Mesothelial cell of epicardium (in vitro differentiated cells): ENCODE measurements around the gene SERPINB5. TPM values are rescaled to one million over a fixed set of nuclear protein-coding genes. Genes with fewer than 3 reads are reported as not detected.

ENCODE experiments used
- DNase-seq, 2 experiments: peaks; one replicate each; pipeline ENCODE4 v3.0.0; 2021; ENCODE audit warnings: low spot score in 2 of 2; ENCODE audit not compliant: unreplicated experiment in 2 of 2
- H3K27ac Mint-ChIP-seq: 2 replicates; pipeline ENCODE4 v1.8.0; 2021; ENCODE audit warnings: mixed read lengths
- H3K27me3 Mint-ChIP-seq: 2 replicates; pipeline ENCODE4 v1.8.0; 2021; ENCODE audit warnings: low read depth, mixed read lengths
- H3K36me3 Mint-ChIP-seq: 2 replicates; pipeline ENCODE4 v1.8.0; 2021; ENCODE audit warnings: mixed read lengths
- H3K4me1 Mint-ChIP-seq: 2 replicates; pipeline ENCODE4 v1.8.0; 2021; ENCODE audit warnings: mixed read lengths
- H3K4me3 Mint-ChIP-seq: 2 replicates; pipeline ENCODE4 v1.8.0; 2021; ENCODE audit warnings: mild to moderate bottlenecking, moderate library complexity, mixed read lengths
- H3K9me3 Mint-ChIP-seq: 2 replicates; pipeline ENCODE4 v1.8.0; 2021; ENCODE audit warnings: mixed read lengths
- CTCF ChIP-seq: fragments of 200-600 bp; sonication (generic); IDR thresholded peaks from one replicate; pipeline ENCODE4 v1.5.0; 2021; ENCODE audit warnings: antibody characterized with exemption; ENCODE audit not compliant: unreplicated experiment
- total RNA-seq: library from RNA; stranded (reverse); gene quantifications from 3 replicates; pipeline ENCODE4 v1.2.1, GENCODE V29; 2021

The SERPINB5 gene
- total RNA-seq, 1 donor from 2014 or later = 0.13 TPM

- H3K4me3 Mint-ChIP-seq = no peak overlapping the region
- no peak for TF ChIP-seq CTCF
- H3K27ac Mint-ChIP-seq = no peak overlapping the region
- peaks cover 9% of the 10 kb centered on the region for H3K9me3 Mint-ChIP-seq
- H3K36me3 Mint-ChIP-seq = no peaks in the 10 kb centered on the region
- H3K4me1 Mint-ChIP-seq = peaks cover 15% of the 10 kb centered on the region
- no peak for DNase-seq
- H3K27me3 Mint-ChIP-seq = no peaks in the 10 kb centered on the region
These were observed 55.7 kb downstream of the SERPINB5 start for GRCh38 chr18:63532471-63532870.

GRCh38 chr18:63534615-63535014 is 57.9 kb downstream of the SERPINB5 start:
- Mint-ChIP-seq H3K36me3 (no peaks in the 10 kb centered on the region), H3K4me3 (no peak overlapping the region), H3K27me3 (no peaks in the 10 kb centered on the region), H3K4me1 (peaks cover 15% of the 10 kb centered on the region), H3K9me3 (peaks cover 12% of the 10 kb centered on the region), H3K27ac (peak overlapping the region; percentile 14)
- TF ChIP-seq CTCF = no peak
- DNase-seq = no peak

- no peaks in the 10 kb centered on the region for H3K36me3 Mint-ChIP-seq
- peaks cover 14% of the 10 kb centered on the region for H3K4me1 Mint-ChIP-seq
- no peaks in the 10 kb centered on the region for H3K27me3 Mint-ChIP-seq
- no peak overlapping the region for H3K4me3 Mint-ChIP-seq
- DNase-seq = no peak
- TF ChIP-seq CTCF = no peak
- H3K27ac Mint-ChIP-seq = peak overlapping the region; percentile 74
- peaks cover 7% of the 10 kb centered on the region for H3K9me3 Mint-ChIP-seq
These were observed 63.2 kb downstream of the SERPINB5 start for GRCh38 chr18:63539904-63540510.

GRCh38 chr18:63542069-63542468 is 65.3 kb downstream of the SERPINB5 start, which contains the start of gene SERPINB12:
SERPINB12 (plus strand) TSS chr18:63542369; CDS start chr18:63556160, 13,791 bp downstream.
- Mint-ChIP-seq H3K4me1 (peaks cover 19% of the 10 kb centered on the region), H3K27ac (no peak within 1 kb of the TSS), H3K4me3 (no peak within 1 kb of the TSS)

GRCh38 chr18:63544017-63544416 is 67.3 kb downstream of the SERPINB5 start:
- Mint-ChIP-seq H3K27ac (no peak overlapping the region), H3K4me3 (no peak overlapping the region), H3K36me3 (no peaks in the 10 kb centered on the region), H3K4me1 (peaks cover 19% of the 10 kb centered on the region), H3K9me3 (no peaks in the 10 kb centered on the region), H3K27me3 (no peaks in the 10 kb centered on the region)
- TF ChIP-seq CTCF = no peak
- DNase-seq = no peak

More at GRCh38 chr18:63542069-63542468, 65.3 kb downstream of the SERPINB5 start, which contains the start of gene SERPINB12:
- peaks cover 6% of the 10 kb centered on the region for H3K9me3 Mint-ChIP-seq
- no peak for DNase-seq
- TF ChIP-seq CTCF = no peak
- no peaks in the 10 kb centered on the region for H3K27me3 Mint-ChIP-seq
- no peaks in the 10 kb centered on the region for H3K36me3 Mint-ChIP-seq
